H1 (cell line): Measurements from ENCODE around the gene TTC23. TPM values are rescaled to one million over a fixed set of nuclear protein-coding genes. Genes with fewer than 3 reads are reported as not detected.

Source experiments
- CTCF ChIA-PET: fragments of 300-600 bp; sonication (Branson Sonifier 250); formaldehyde crosslinking; loops from one replicate; lab custom pipeline; 2021; ENCODE audit not compliant: partially characterized antibody; lab: Charles Lee
- POLR2A ChIA-PET: fragments of 300-600 bp; sonication (Branson Sonifier 250); formaldehyde crosslinking; loops from one replicate; lab custom pipeline; 2021; ENCODE audit warnings: inconsistent platforms; ENCODE audit not compliant: partially characterized antibody; lab: Charles Lee
- DNase-seq, 2 experiments: peaks; one replicate each; pipeline versions ENCODE4 v3.0.0 to v3.0.0-alpha.2; 2010 to 2022; ENCODE audit warnings: low spot score in 2 of 2, low read depth in 1 of 2, mixed read lengths in 1 of 2
- FAIRE-seq: peaks from 2 replicates; lab custom pipeline; 2011; peaks lifted over from hg19 to GRCh38; lab: Jason Lieb, UNC
- H2AFZ ChIP-seq: 2 replicates; pipeline ENCODE4 v1.8.1; 2012; ENCODE audit warnings: low read length, inconsistent platforms
- H2AK5ac ChIP-seq: 2 replicates; pipeline ENCODE4 v1.6.1; 2013; ENCODE audit warnings: low read depth, low read length
- H2BK120ac ChIP-seq: replicated peaks from 2 replicates; pipeline ENCODE3; 2013; ENCODE audit warnings: low read depth, low read length, inconsistent platforms
- H2BK12ac ChIP-seq: 2 replicates; pipeline ENCODE4 v1.6.1; 2013; ENCODE audit warnings: low read depth, low read length
- H2BK15ac ChIP-seq: 2 replicates; pipeline ENCODE4 v1.6.1; 2013; ENCODE audit warnings: low read length
- H2BK20ac ChIP-seq: 2 replicates; pipeline ENCODE4 v1.6.1; 2013; ENCODE audit warnings: low read length
- H2BK5ac ChIP-seq: 2 replicates; pipeline ENCODE4 v1.6.1; 2013; ENCODE audit warnings: low read depth, low read length
- H3K14ac ChIP-seq: 2 replicates; pipeline ENCODE4 v1.6.1; 2013; ENCODE audit warnings: inconsistent platforms; ENCODE audit not compliant: insufficient read length
- H3K18ac ChIP-seq: 2 replicates; pipeline ENCODE4 v1.6.1; 2013; ENCODE audit warnings: low read length; ENCODE audit errors: extremely low read depth
- H3K23ac ChIP-seq: 2 replicates; pipeline ENCODE4 v1.6.1; 2013; ENCODE audit warnings: inconsistent platforms; ENCODE audit not compliant: insufficient read length
- H3K23me2 ChIP-seq: 2 replicates; pipeline ENCODE4 v1.6.1; 2013; ENCODE audit warnings: low read depth, low read length
- H3K27ac ChIP-seq: 2 replicates; pipeline ENCODE4 v1.6.1; 2011; ENCODE audit warnings: low read depth, low read length, inconsistent platforms
- H3K27me3 ChIP-seq, 4 experiments: replicated peaks in 1 of 4; 1 replicate in 1 of 4; 2 replicates in 3 of 4; pipeline versions ENCODE4 v1.6.1 to v1.8.1; 2011 to 2013; ENCODE audit warnings: low read length in 3 of 4, mild to moderate bottlenecking in 3 of 4, inconsistent platforms in 2 of 4, mixed read lengths in 2 of 4, moderate library complexity in 1 of 4; ENCODE audit not compliant: control insufficient read depth in 3 of 4, insufficient read depth in 3 of 4; ENCODE audit errors: extremely low read depth in 1 of 4
- H3K36me3 ChIP-seq, 4 experiments: 2 replicates each; pipeline versions ENCODE4 v1.6.1 to v1.8.1; 2011 to 2013; ENCODE audit warnings: mild to moderate bottlenecking in 4 of 4, low read length in 3 of 4, moderate library complexity in 2 of 4, control low read depth in 1 of 4, inconsistent platforms in 1 of 4; ENCODE audit not compliant: insufficient read depth in 4 of 4, control insufficient read depth in 2 of 4
- H3K4ac ChIP-seq: replicated peaks from 2 replicates; pipeline ENCODE3; 2013; ENCODE audit warnings: low read length, low read depth, mixed read lengths, inconsistent platforms; ENCODE audit not compliant: insufficient read length
- H3K4me1 ChIP-seq, 4 experiments: replicated peaks in 1 of 4; 1 replicate in 1 of 4; 2 replicates in 3 of 4; pipeline versions ENCODE4 v1.6.1 to v1.8.1; 2011 to 2013; ENCODE audit warnings: low read length in 3 of 4, inconsistent platforms in 2 of 4, mixed read lengths in 1 of 4; ENCODE audit not compliant: insufficient read depth in 4 of 4, control insufficient read depth in 3 of 4
- H3K4me2 ChIP-seq, 2 experiments: 2 replicates each; pipeline versions ENCODE4 v1.6.1 to v1.8.1; 2011 to 2013; ENCODE audit warnings: low read depth in 2 of 2, low read length in 2 of 2, control low read depth in 1 of 2, inconsistent platforms in 1 of 2, mild to moderate bottlenecking in 1 of 2; ENCODE audit not compliant: insufficient read depth in 1 of 2
- H3K4me3 ChIP-seq, 4 experiments: fragments of 200-600, 300-600 bp in 1 of 4; sonication (generic), shearing (Covaris generic), sonication (Bioruptor Twin) in 1 of 4; 2 replicates each; pipeline versions ENCODE4 v1.5.1 to v1.8.1; 2011 to 2016; ENCODE audit warnings: low read length in 4 of 4, low read depth in 3 of 4, control low read depth in 2 of 4, inconsistent platforms in 2 of 4, mild to moderate bottlenecking in 2 of 4, mixed read lengths in 1 of 4, moderate library complexity in 1 of 4; ENCODE audit not compliant: insufficient read depth in 2 of 4; ENCODE audit errors: extremely low read depth in 1 of 4
- H3K56ac ChIP-seq: replicated peaks from 2 replicates; pipeline ENCODE3; 2013; ENCODE audit warnings: low read depth, mild to moderate bottlenecking, mixed read lengths, low read length, inconsistent platforms; ENCODE audit not compliant: insufficient read length
- H3K79me1 ChIP-seq: 2 replicates; pipeline ENCODE4 v1.6.1; 2013; ENCODE audit warnings: low read depth, low read length, control low read depth
- H3K79me2 ChIP-seq, 2 experiments: 2 replicates each; pipeline versions ENCODE4 v1.6.1 to v1.8.1; 2012 to 2013; ENCODE audit warnings: low read length in 2 of 2, mild to moderate bottlenecking in 2 of 2, inconsistent platforms in 1 of 2; ENCODE audit not compliant: insufficient read depth in 2 of 2, control insufficient read depth in 1 of 2
- H3K9ac ChIP-seq, 4 experiments: replicated peaks in 1 of 4; 1 replicate in 1 of 4; 2 replicates in 3 of 4; pipeline versions ENCODE4 v1.6.1 to v1.8.1; 2011 to 2013; ENCODE audit warnings: low read depth in 3 of 4, low read length in 3 of 4, control low read depth in 2 of 4, mild to moderate bottlenecking in 2 of 4, moderate library complexity in 2 of 4, inconsistent platforms in 1 of 4; ENCODE audit errors: extremely low read depth in 1 of 4
- H3K9me3 ChIP-seq, 2 experiments: 2 replicates each; pipeline versions ENCODE4 v1.6.1 to v1.8.1; 2012 to 2013; ENCODE audit warnings: mild to moderate bottlenecking in 2 of 2, moderate library complexity in 2 of 2, control low read depth in 1 of 2, inconsistent platforms in 1 of 2, low read depth in 1 of 2, low read length in 1 of 2, mixed read lengths in 1 of 2; ENCODE audit not compliant: insufficient read depth in 2 of 2
- H4K20me1 ChIP-seq, 2 experiments: replicated peaks in 1 of 2; 2 replicates each; pipeline versions ENCODE3 to v1.8.1; 2011 to 2013; ENCODE audit warnings: inconsistent platforms in 2 of 2, low read length in 2 of 2, mild to moderate bottlenecking in 1 of 2; ENCODE audit not compliant: insufficient read depth in 2 of 2, control insufficient read depth in 1 of 2
- H4K5ac ChIP-seq: 2 replicates; pipeline ENCODE4 v1.6.1; 2013; ENCODE audit warnings: low read length, low read depth, mixed read lengths, inconsistent platforms; ENCODE audit not compliant: insufficient read length
- H4K8ac ChIP-seq: 2 replicates; pipeline ENCODE4 v1.8.0; 2013; ENCODE audit warnings: mild to moderate bottlenecking, moderate library complexity, low read length, inconsistent platforms; ENCODE audit not compliant: insufficient read depth; ENCODE audit errors: extremely low read depth
- H4K91ac ChIP-seq: replicated peaks from 2 replicates; pipeline ENCODE3; 2013; ENCODE audit warnings: low read length, mixed read lengths, inconsistent platforms; ENCODE audit not compliant: insufficient read length
- ATF3 ChIP-seq: IDR thresholded peaks from 2 replicates; pipeline ENCODE4 v1.6.1; 2011; ENCODE audit warnings: low read depth, mild to moderate bottlenecking, low read length; ENCODE audit not compliant: insufficient read depth
- BCL11A ChIP-seq, 2 experiments: IDR thresholded peaks; one replicate each; pipeline ENCODE4 v1.6.1; 2011; ENCODE audit warnings: low read depth in 2 of 2, low read length in 2 of 2, mild to moderate bottlenecking in 2 of 2
- CTCF ChIP-seq, 3 experiments: IDR thresholded peaks; 1 replicate in 2 of 3; 2 replicates in 1 of 3; pipeline versions ENCODE4 v1.5.1 to v1.6.1; 2011; ENCODE audit warnings: low read length in 3 of 3, mild to moderate bottlenecking in 3 of 3, inconsistent platforms in 2 of 3, low read depth in 1 of 3, moderate library complexity in 1 of 3; ENCODE audit not compliant: insufficient read depth in 1 of 3; ENCODE audit errors: control extremely low read depth in 1 of 3
- KDM1A ChIP-seq: fragments of 200-600, 300-600 bp; sonication (generic); IDR thresholded peaks from 2 replicates; pipeline ENCODE4 v1.7.1; 2016; ENCODE audit warnings: mild to moderate bottlenecking, low read length, borderline replicate concordance
- RNF2 ChIP-seq: fragments of 200-900, 300-1000 bp; sonication (generic); IDR thresholded peaks from 2 replicates; pipeline ENCODE4 v1.7.1; 2016; ENCODE audit warnings: borderline replicate concordance, low read depth, mild to moderate bottlenecking, antibody characterized with exemption, low read length; ENCODE audit not compliant: poor library complexity, severe bottlenecking; ENCODE audit errors: missing control alignments
- SIX5 ChIP-seq: IDR thresholded peaks from 2 replicates; pipeline ENCODE4 v1.6.1; 2011; ENCODE audit warnings: mild to moderate bottlenecking, low read depth, low read length
- TEAD4 ChIP-seq: IDR thresholded peaks from 2 replicates; pipeline ENCODE4 v1.6.1; 2012; ENCODE audit warnings: low read depth, low read length, inconsistent platforms, mixed read lengths
- WGBS, 2 experiments: shearing (Covaris generic) in 1 of 2; methylation state at CpG; one replicate each; pipeline versions ENCODE4 v1.1.6 to v1.1.7; 2013 to 2015; ENCODE audit warnings: low lambda C conversion rate in 2 of 2, mixed read lengths in 2 of 2, inconsistent platforms in 1 of 2, low coverage in 1 of 2, missing lambda C conversion rate in 1 of 2; ENCODE audit not compliant: insufficient replicate concordance in 2 of 2, insufficient coverage in 1 of 2, insufficient read length in 1 of 2; ENCODE audit errors: extremely low coverage in 1 of 2, missing lambda C conversion rate in 1 of 2; 5-methylcytosine and 5-hydroxymethylcytosine counted together
- polyA plus RNA-seq, 7 experiments: library from polyadenylated mRNA; depleted of rRNA in 3 of 7; stranded (reverse) in 5 of 7; unstranded in 2 of 7; fragments of >200 nt in 5 of 7; fragments of 200-250 nt in 2 of 7; gene quantifications; 1 replicate in 5 of 7; 2 replicates in 1 of 7; 4 replicates in 1 of 7; pipeline versions ENCODE4 v1.2.1 to v1.2.3, GENCODE V29; 2011 to 2013; ENCODE audit warnings: missing spikeins in 2 of 7, mixed read lengths in 2 of 7
- total RNA-seq: library from RNA; stranded (reverse); fragmentation: NEBNext Ultra II Directional; extraction: Animal tissue kit (Norgen Biotek cat#: 25700); gene quantifications from 2 replicates; pipeline ENCODE4 v1.2.1, GENCODE V29; 2021

The TTC23 gene
- total and polyA plus RNA-seq, 2 of the 8 experiments (the other 6 are each of a cell fraction or from before 2014, with no cell fraction given), result 4.8 to 23.0 TPM

GRCh38 chr15:99117111-99117510 lies 132.3 kb downstream of the TTC23 start:
- no peak overlapping the region for H2BK15ac ChIP-seq
- H2AK5ac ChIP-seq, result no peak overlapping the region
- no peaks in the 10 kb centered on the region for H3K9me3 ChIP-seq
- H2BK12ac ChIP-seq, result no peak overlapping the region
- ChIA-PET POLR2A (no interaction called here), CTCF (interaction anchor here (1.4 to 2.5 kb wide), 2 partner anchors 11 to 96 kb away, joined by 6 to 10 read pairs; no protein-coding TSS in a partner anchor)
- no peak overlapping the region for H3K56ac ChIP-seq
- H4K20me1 ChIP-seq, result no peaks in the 10 kb centered on the region
- no peaks in the 10 kb centered on the region for H3K36me3 ChIP-seq
- H4K8ac ChIP-seq, result no peak overlapping the region
- H3K14ac ChIP-seq, result no peak overlapping the region
- H3K4me2 ChIP-seq, result no peak overlapping the region
- no peak overlapping the region for H3K9ac ChIP-seq
- H4K91ac ChIP-seq, result no peak overlapping the region
- H3K79me1 ChIP-seq, result no peaks in the 10 kb centered on the region
- H2BK5ac ChIP-seq, result no peak overlapping the region
- no peak overlapping the region for H4K5ac ChIP-seq
- H2BK20ac ChIP-seq, result no peak overlapping the region
- no peaks in the 10 kb centered on the region for H3K79me2 ChIP-seq
- no peak overlapping the region for H3K27ac ChIP-seq
- no peak overlapping the region for H3K4ac ChIP-seq
- H2AFZ ChIP-seq, result no peak overlapping the region
- DNase-seq, result no peak
- no peak overlapping the region for H2BK120ac ChIP-seq
- H3K18ac ChIP-seq, result no peak overlapping the region
- no peak overlapping the region for H3K23ac ChIP-seq
- FAIRE-seq, result no peak
- no peaks in the 10 kb centered on the region for H3K27me3 ChIP-seq
- H3K4me1 ChIP-seq, result peaks cover 0 to 3% (median 0%) of the 10 kb centered on the region in 4 experiments; a peak in 2 of 7 replicates
- 90% methylated on average over 8 of the region's 8 CpGs; no CpG with 5 or more reads in 1 of the 2 experiments for WGBS, 2 experiments
- no peak overlapping the region for H3K4me3 ChIP-seq
- H3K23me2 ChIP-seq, result no peaks in the 10 kb centered on the region
- TF ChIP-seq KDM1A (no peak), TEAD4 (no peak), RNF2 (no peak), SIX5 (no peak), CTCF (IDR thresholded peaks at IDR 0.05; ENCODE audit: control extremely low read depth in 1 of 3, insufficient read depth in 1 of 3, low read depth in 1 of 3, low read length in 3 of 3) (no peak), ATF3 (no peak), BCL11A (IDR thresholded peaks at IDR 0.05; ENCODE audit: low read depth in 2 of 2, low read length in 2 of 2) (no peak)
